GM20431 (cell line): Measurements from ENCODE around the gene GTPBP1.

Experiments
- in situ Hi-C: fragments of 300-500 bp; cut with MseI, MboI; formaldehyde crosslinking; loops from one replicate; pipeline ENCODE4 v1.15.0; 2020; ENCODE audit warnings: low sequenced_read_pairs; ENCODE audit not compliant: unreplicated experiment

The GTPBP1 gene

GRCh38 chr22:38738475-38739070 lies 32.8 kb downstream of the GTPBP1 start:
- in situ Hi-C loops: no loop called here

- in situ Hi-C loops: no loop called here
Observed at GRCh38 chr22:38739300-38740055, 33.7 kb downstream of the GTPBP1 start.

- in situ Hi-C loops: no loop called here
Observed at GRCh38 chr22:38740116-38740723, 34.5 kb downstream of the GTPBP1 start.

GRCh38 chr22:38740754-38741153 lies 35.0 kb downstream of the GTPBP1 start:
- in situ Hi-C loops: no loop called here

GRCh38 chr22:38741166-38741565 lies 35.4 kb downstream of the GTPBP1 start:
- in situ Hi-C loops: no loop called here

GRCh38 chr22:38741576-38741975 lies 35.8 kb downstream of the GTPBP1 start:
- in situ Hi-C loops: no loop called here

GRCh38 chr22:38742176-38742942 lies 36.6 kb downstream of the GTPBP1 start:
- in situ Hi-C loops: no loop called here

GRCh38 chr22:38744981-38745380 lies 39.2 kb downstream of the GTPBP1 start:
- in situ Hi-C loops: no loop called here

GRCh38 chr22:38745676-38746460 lies 40.1 kb downstream of the GTPBP1 start:
- in situ Hi-C loops: no loop called here

GRCh38 chr22:38748487-38749136 lies 42.9 kb downstream of the GTPBP1 start:
- in situ Hi-C loops: no loop called here

GRCh38 chr22:38750104-38750503 lies 44.4 kb downstream of the GTPBP1 start:
- in situ Hi-C loops: no loop called here

- in situ Hi-C loops: no loop called here
Observed at GRCh38 chr22:38750638-38751037, 44.9 kb downstream of the GTPBP1 start.

GRCh38 chr22:38751066-38751421 lies 45.3 kb downstream of the GTPBP1 start:
- in situ Hi-C loops: no loop called here

- in situ Hi-C loops: no loop called here
Observed at GRCh38 chr22:38751422-38752346, 45.9 kb downstream of the GTPBP1 start.

- in situ Hi-C loops: no loop called here
Observed at GRCh38 chr22:38753948-38754750, 48.4 kb downstream of the GTPBP1 start.

GRCh38 chr22:38754751-38755154 lies 49.0 kb downstream of the GTPBP1 start:
- in situ Hi-C loops: no loop called here

- in situ Hi-C loops: no loop called here
Observed at GRCh38 chr22:38755155-38755910, 49.6 kb downstream of the GTPBP1 start.
